ENCODE results near the gene GPAM.

Gene GPAM

GRCh38 chr10:112161757-112162518, 21.6 kb downstream of the GPAM start:
- DNase-seq (ENCODE audit: extremely low spot score) = no peak
- ChIA-PET POLR2A (no interaction called here), CTCF (interaction anchor here (1.3 kb wide), 1 partner anchor 9 kb away, joined by 3 read pairs; no protein-coding TSS in a partner anchor)
- TF ChIP-seq TARDBP (IDR thresholded peaks at IDR 0.05) (no peak), NFRKB (IDR thresholded peaks at IDR 0.05) (no peak), FOXK2 (IDR thresholded peaks at IDR 0.05) (no peak), SUZ12 (IDR thresholded peaks at IDR 0.05) (no peak), FOXM1 (IDR thresholded peaks at IDR 0.05; ENCODE audit: borderline replicate concordance) (no peak), ZNF384 (IDR thresholded peaks at IDR 0.05) (no peak), CTBP1 (IDR thresholded peaks at IDR 0.05; ENCODE audit: borderline replicate concordance) (no peak), L3MBTL2 (conservative IDR thresholded peaks at IDR 0.05) (no peak), PKNOX1 (IDR thresholded peaks at IDR 0.05) (no peak), ELF4 (IDR thresholded peaks at IDR 0.05) (no peak), BHLHE40 (IDR thresholded peaks at IDR 0.05; ENCODE audit: borderline replicate concordance) (no peak), FOXA1 (IDR thresholded peaks at IDR 0.05) (no peak), ARNT (IDR thresholded peaks at IDR 0.05) (no peak), HDGF (IDR thresholded peaks at IDR 0.05; ENCODE audit: borderline replicate concordance) (no peak), LEF1 (IDR thresholded peaks at IDR 0.05; ENCODE audit: borderline replicate concordance) (no peak), SP1 (IDR thresholded peaks at IDR 0.05) (no peak)

- ChIA-PET CTCF (interaction anchor here (1.3 kb wide), 1 partner anchor 7 kb away, joined by 3 read pairs; no protein-coding TSS in a partner anchor), POLR2A (no interaction called here)
- DNase-seq (ENCODE audit: extremely low spot score) = no peak
Measured at GRCh38 chr10:112160834-112161233, 22.7 kb downstream of the GPAM start.

GRCh38 chr10:112159469-112159868, 24.1 kb downstream of the GPAM start:
- CTCF ChIA-PET = interaction anchor here (0.7 kb wide), 1 partner anchor 23 kb away, joined by 3 read pairs; no protein-coding TSS in a partner anchor
- POLR2A ChIA-PET = no interaction called here
- no peak for DNase-seq (ENCODE audit: extremely low spot score)
- TF ChIP-seq LEF1 (IDR thresholded peaks at IDR 0.05; ENCODE audit: borderline replicate concordance) = no peak
- TF ChIP-seq HDGF (IDR thresholded peaks at IDR 0.05; ENCODE audit: borderline replicate concordance) = no peak
- no peak for TF ChIP-seq FOXK2 (IDR thresholded peaks at IDR 0.05)
- TF ChIP-seq SUZ12 (IDR thresholded peaks at IDR 0.05) = no peak
- no peak for TF ChIP-seq CTBP1 (IDR thresholded peaks at IDR 0.05; ENCODE audit: borderline replicate concordance)
- no peak for TF ChIP-seq BHLHE40 (IDR thresholded peaks at IDR 0.05; ENCODE audit: borderline replicate concordance)
- no peak for TF ChIP-seq FOXA1 (IDR thresholded peaks at IDR 0.05)
- no peak for TF ChIP-seq PKNOX1 (IDR thresholded peaks at IDR 0.05)
- no peak for TF ChIP-seq NFRKB (IDR thresholded peaks at IDR 0.05)
- TF ChIP-seq L3MBTL2 (conservative IDR thresholded peaks at IDR 0.05) = no peak
- no peak for TF ChIP-seq TARDBP (IDR thresholded peaks at IDR 0.05)
- TF ChIP-seq SP1 (IDR thresholded peaks at IDR 0.05) = no peak
- TF ChIP-seq ZNF384 (IDR thresholded peaks at IDR 0.05) = no peak
- no peak for TF ChIP-seq FOXM1 (IDR thresholded peaks at IDR 0.05; ENCODE audit: borderline replicate concordance)
- TF ChIP-seq ELF4 (IDR thresholded peaks at IDR 0.05) = no peak

More at GRCh38 chr10:112160834-112161233, 22.7 kb downstream of the GPAM start:
- no peak for TF ChIP-seq LEF1 (IDR thresholded peaks at IDR 0.05; ENCODE audit: borderline replicate concordance)

GRCh38 chr10:112151524-112152039, 32.0 kb downstream of the GPAM start:
- no peak for DNase-seq (ENCODE audit: extremely low spot score)
- TF ChIP-seq FOXM1 (IDR thresholded peaks at IDR 0.05; ENCODE audit: borderline replicate concordance) = no peak
- CTCF ChIA-PET = interaction anchor here (2.4 kb wide), 1 partner anchor 14 kb away, joined by 8 read pairs; no protein-coding TSS in a partner anchor
- POLR2A ChIA-PET = no interaction called here

GRCh38 chr10:112148331-112148730, 35.2 kb downstream of the GPAM start:
- CTCF ChIA-PET = interaction anchor here (0.9 kb wide), 1 partner anchor 33 kb away, joined by 3 read pairs; no protein-coding TSS in a partner anchor
- POLR2A ChIA-PET = no interaction called here
- no peak for TF ChIP-seq BHLHE40 (IDR thresholded peaks at IDR 0.05; ENCODE audit: borderline replicate concordance)
- no peak for TF ChIP-seq LEF1 (IDR thresholded peaks at IDR 0.05; ENCODE audit: borderline replicate concordance)
- no peak for TF ChIP-seq ZNF384 (IDR thresholded peaks at IDR 0.05)
- TF ChIP-seq FOXK2 (IDR thresholded peaks at IDR 0.05) = no peak
- TF ChIP-seq L3MBTL2 (conservative IDR thresholded peaks at IDR 0.05) = no peak
- no peak for TF ChIP-seq NFRKB (IDR thresholded peaks at IDR 0.05)
- TF ChIP-seq ELF4 (IDR thresholded peaks at IDR 0.05) = no peak
- no peak for TF ChIP-seq FOXA1 (IDR thresholded peaks at IDR 0.05)
- no peak for TF ChIP-seq CTBP1 (IDR thresholded peaks at IDR 0.05; ENCODE audit: borderline replicate concordance)
- no peak for TF ChIP-seq SP1 (IDR thresholded peaks at IDR 0.05)
- TF ChIP-seq SUZ12 (IDR thresholded peaks at IDR 0.05) = no peak
- no peak for TF ChIP-seq TARDBP (IDR thresholded peaks at IDR 0.05)
- TF ChIP-seq HDGF (IDR thresholded peaks at IDR 0.05; ENCODE audit: borderline replicate concordance) = no peak
- TF ChIP-seq PKNOX1 (IDR thresholded peaks at IDR 0.05) = no peak
- DNase-seq (ENCODE audit: extremely low spot score) = no peak

GRCh38 chr10:112146799-112147198, 36.8 kb downstream of the GPAM start:
- CTCF ChIA-PET = no interaction called here
- TF ChIP-seq L3MBTL2 (conservative IDR thresholded peaks at IDR 0.05) (no peak), SUZ12 (IDR thresholded peaks at IDR 0.05) (no peak), FOXK2 (IDR thresholded peaks at IDR 0.05) (no peak), TARDBP (IDR thresholded peaks at IDR 0.05) (no peak), SP1 (IDR thresholded peaks at IDR 0.05) (no peak), ELF4 (IDR thresholded peaks at IDR 0.05) (no peak), FOXA1 (IDR thresholded peaks at IDR 0.05) (no peak), LEF1 (IDR thresholded peaks at IDR 0.05; ENCODE audit: borderline replicate concordance) (no peak), ZNF384 (IDR thresholded peaks at IDR 0.05) (no peak), PKNOX1 (IDR thresholded peaks at IDR 0.05) (no peak), CTBP1 (IDR thresholded peaks at IDR 0.05; ENCODE audit: borderline replicate concordance) (no peak), HDGF (IDR thresholded peaks at IDR 0.05; ENCODE audit: borderline replicate concordance) (no peak)
- DNase-seq (ENCODE audit: extremely low spot score) = no peak
- POLR2A ChIA-PET = no interaction called here

Data from HEK293T (cell line).